Measurements from ENCODE around the gene DENND5A.
A peak's percentile ranks its signal among the peaks of the same experiment; 100 is the strongest.
"Not testable (repeated sequence)": the region's sequence is repeated elsewhere in the genome, so short reads cannot be mapped to it uniquely, and the experiment has no call there.

DENND5A gene

DNA sequence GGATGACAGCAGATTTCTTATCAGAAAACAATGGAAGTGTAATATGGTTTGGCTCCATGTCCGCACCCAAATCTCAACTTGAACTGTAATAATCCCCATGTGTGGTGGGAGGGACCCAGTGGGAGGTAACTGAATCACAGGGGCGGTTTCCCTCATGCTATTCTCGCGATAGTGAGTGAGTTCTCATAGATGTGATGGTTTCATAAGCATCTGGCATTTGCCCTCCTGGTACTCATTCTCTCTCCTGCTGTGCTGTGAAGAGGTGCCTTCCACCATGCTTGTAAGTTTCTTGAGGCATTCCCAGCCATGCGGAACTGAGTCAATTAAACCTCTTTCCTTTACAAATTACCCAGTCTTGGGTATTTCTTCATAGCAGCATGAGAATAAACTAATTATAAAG, 92.8 kb downstream of the DENND5A start:
- no peak for DNase-seq

DNA sequence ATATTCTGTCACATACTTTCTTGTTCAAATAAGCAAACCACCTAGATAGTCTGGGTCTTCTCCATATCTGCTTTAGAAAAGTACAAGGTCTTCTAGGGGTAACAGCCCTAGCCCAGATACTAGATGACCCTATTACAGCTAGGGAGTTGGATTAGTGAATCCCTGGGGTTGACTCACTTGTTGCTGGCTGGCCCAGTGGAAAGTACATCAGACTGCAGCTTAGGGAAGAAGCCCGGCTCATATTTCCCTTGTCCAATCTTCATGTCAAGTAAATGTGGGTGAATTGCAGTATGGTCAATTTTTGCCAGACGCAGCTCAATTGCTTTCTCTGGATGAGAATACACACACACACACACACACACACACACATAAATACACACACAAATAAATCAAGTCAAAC, 94.7 kb downstream of the DENND5A start:
- DNase-seq = no peak

DNA sequence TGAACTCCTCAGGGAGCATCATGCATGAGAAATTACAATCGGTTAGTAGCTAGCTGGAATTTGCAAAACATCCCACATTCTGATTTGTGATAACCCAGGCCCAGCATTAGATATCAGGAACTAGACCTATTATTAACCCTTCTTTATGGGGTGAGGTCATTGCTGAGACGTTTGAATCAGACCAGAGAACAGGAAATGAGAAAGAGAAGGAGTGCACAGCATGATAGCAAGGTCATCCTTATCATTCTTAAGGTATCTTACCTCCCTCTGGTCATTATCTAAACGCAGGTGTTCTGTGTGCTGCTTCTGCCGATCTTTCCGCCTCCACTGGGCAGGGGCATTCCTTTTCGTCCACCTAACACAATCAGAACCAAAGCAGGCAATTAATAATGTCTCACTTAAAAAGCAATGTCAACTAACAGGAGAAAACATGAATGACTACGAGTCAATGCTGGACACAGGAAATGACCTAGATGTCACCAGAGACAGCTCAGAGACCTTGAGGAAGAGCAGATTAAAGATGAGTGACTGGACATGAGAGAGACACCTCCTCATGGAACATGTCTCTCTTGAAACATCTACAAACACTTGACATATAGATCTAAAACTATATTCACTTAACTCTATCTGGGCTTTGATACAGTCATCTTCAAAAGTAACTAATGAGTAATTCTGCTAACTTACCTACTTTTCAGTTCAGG, 95.4 kb downstream of the DENND5A start:
- no peak for DNase-seq

DNA sequence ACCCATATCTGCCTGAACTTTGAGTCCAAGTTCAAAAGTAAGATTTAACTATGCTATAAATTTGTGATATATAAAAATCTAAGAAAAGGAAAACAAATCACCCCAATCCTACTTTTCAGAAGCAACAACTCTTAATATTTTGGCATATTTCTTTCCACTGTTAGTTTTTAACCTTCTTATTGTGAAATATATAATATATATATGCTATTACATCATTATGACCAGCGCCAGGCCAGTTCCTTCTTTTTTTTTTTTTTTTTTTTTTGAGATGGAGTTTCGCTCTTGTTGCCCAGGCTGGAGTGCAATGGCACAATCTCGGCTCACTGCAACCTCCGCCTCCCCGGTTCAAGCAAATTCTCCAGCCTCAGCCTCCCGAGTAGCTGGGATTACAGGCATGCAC, 103.2 kb downstream of the DENND5A start:
- DNase-seq = not testable (repeated sequence)

DNA sequence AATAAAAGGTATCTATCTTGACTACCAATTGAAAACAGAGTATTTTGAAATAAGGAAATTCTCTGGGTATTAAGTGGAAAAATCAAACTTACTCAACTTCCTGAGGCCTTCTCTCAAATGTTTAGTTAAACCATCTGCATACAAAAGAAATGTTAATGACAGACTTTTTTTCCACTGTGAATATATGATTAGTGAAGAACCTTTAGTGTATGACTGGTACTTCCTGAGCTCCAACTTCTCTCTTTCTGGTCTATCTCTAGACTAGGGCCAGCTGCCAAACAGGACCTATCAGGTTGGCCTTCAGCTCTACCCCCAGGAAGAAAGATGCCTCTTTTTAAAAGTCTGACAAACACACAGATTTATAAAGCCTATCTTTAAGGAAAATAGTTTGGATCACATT, 105.0 kb downstream of the DENND5A start:
- no peak for DNase-seq

DNA sequence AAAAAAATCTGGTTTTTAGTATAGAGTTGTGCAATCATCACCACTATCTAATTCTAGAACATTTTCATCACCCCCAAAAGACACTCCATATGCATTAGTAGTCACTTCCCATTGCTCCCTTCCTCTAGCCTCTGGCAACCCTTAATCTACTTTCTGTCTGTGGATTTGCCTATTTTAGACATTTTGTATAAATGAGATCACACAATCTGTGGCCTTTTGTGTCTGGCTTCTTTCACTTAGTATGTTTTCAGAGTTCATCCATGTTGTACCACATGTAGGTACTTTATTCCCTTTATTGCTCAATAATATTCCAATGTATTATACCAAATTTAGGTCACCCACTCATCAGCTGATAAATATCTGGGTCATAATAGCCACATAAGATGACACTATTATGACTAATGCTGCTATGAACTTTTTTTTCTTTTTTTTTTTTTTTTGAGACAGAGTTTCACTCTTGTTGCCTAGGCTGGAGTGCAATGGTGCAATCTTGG, 106.2 kb downstream of the DENND5A start:
- DNase-seq = no peak

DNA sequence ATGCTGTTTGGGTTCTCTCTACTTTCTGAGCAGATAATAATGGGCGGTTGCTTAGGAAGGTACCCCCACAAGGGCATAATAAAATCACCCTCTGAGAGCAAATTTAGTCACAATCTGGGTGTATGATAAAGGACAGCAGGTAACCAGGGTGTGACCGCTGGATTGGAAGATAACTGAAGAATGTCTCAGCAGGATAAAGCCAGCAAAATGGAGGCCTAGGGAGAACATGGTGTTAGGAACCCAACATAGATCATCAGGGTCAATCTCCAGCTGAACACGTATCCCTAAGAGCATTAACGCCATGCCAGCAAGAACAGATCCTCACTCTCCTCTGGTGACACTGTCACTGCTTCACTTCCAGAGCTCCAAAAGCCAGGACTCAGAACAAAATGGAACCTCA, 109.2 kb downstream of the DENND5A start:
- DNase-seq = no peak

DNA sequence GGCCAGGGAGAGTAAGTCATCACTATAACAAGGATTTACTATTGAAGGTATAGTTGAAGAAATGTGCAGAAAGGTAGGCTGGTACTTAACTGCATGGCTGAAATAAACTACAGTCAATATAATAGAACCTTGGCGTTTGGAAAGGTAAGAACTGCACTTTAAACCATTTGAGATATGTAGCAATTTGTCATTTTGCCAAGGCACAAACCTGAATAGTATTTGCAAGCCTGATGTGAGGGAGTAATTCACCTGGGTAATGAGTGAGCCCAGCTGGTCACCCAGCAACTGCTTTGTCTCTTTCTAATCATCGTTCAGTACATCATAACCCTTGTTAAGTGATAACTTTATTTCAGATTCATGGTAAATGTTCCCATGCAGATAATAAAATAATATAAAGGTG, 111.5 kb downstream of the DENND5A start:
- no peak for DNase-seq

DNA sequence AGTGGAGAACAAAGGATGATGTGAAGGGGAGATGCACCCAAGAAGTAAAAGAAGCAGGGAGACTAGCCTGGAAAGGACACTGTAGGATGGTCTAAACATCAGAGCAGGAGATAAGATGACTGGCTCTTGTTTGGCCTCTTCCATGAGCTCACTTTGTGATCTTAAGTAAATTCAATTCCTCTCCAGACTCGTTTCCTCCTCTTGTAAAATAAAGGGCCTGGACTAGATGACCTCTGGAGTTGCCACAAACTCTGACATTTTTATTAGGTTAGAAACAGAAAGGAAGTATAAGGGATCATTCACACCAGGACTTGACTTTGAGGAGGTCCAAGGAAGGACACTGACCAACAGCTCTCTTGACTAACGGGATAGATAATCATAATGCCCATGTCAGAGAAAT, 113.5 kb downstream of the DENND5A start:
- DNase-seq = no peak

DNA sequence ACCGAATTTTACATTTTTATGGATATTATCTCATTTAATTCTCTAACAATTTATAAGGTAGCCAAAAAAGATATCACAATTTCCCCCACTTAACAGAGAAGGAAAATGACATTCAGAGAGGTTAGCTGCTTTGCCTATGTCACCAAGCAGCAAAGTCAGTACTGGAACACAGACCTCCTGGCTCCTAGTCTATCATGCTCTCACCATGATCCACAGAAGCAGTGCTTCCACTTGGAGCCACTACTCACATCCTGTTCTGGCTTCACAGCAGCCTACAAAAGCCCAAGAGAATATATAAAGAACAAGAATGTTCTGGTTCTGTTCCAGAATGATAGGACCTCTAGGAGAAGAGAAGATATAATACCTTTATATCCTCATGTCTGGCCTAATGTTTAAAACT, 114.2 kb downstream of the DENND5A start:
- no peak for DNase-seq

DNA sequence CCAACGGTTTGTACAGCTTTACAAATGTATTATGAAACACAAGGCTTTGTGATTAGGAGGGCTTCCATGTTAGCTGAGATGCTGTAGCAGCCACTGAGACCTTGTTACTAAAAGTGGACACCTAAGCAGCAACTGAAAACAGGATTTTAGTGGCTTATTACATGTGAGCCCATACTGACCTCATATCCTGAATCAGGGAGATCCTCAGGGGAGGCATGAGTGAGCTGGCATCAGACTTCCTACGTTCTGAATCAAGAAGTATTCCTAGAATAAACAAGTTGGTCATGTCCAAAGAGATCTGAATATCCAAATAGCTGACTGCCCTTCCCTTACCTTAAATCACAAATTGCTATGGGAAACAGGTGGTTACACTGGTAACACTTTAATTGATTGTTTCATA, 114.6 kb downstream of the DENND5A start:
- DNase-seq = no peak

DNA sequence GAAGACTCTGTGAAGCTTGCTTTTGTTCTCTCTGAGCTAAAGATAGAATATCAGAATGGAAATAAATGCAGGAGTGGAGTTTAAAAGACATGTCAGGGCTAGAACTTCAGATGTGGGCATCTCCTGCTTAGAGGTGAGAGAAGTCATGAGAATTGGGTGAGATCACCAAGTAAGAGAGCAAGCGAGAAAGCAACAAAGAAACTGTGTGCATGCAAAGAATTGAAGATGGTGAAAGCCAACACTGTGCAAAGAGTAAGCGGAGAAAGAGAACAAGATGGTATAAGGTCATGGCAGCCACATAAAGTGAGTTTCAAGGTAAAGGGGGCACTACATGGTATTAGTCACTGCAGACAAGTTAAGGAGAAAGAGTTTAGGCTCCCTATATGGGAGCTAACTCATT, 116.4 kb downstream of the DENND5A start:
- no peak for DNase-seq

DNA sequence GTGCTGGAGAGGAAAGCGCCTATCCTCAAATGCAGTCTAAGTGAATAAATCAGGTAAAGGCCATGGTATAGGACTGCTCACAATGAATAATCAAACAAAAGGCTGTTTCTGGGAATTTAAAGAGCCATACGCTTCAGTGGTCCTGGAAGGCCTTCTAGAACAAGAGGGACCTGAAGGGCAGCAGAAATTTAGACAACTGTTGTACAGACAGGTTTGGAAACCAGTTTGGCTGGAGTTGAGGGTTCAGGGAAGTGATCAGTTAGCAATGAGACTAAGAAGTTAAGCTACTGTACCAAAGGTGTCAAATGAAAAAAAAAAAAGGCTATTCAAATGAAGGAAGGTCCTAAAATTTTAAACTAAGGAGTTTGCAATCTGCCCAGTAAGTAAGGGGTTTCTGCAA, 117.1 kb downstream of the DENND5A start:
- DNase-seq = no peak

DNA sequence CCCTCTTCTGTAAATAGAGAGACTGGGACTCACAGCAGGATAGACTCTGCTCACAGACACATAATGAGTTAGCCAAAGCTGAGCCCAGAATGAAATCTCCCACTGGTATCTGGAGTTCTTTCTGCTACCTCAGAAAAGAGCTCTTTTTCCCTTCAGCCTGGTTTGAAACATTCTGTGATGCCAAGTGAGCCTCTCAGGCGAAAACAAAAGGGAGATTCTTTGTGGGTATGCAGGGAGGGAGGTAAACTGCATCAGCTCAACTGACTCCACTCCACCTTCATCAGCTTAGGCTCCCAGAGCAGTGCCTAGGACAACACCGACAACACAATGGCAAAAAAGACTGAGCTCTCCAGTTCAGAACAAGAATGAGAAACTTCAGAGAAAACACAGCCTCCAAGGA, 118.7 kb downstream of the DENND5A start:
- DNase-seq = no peak

DNA sequence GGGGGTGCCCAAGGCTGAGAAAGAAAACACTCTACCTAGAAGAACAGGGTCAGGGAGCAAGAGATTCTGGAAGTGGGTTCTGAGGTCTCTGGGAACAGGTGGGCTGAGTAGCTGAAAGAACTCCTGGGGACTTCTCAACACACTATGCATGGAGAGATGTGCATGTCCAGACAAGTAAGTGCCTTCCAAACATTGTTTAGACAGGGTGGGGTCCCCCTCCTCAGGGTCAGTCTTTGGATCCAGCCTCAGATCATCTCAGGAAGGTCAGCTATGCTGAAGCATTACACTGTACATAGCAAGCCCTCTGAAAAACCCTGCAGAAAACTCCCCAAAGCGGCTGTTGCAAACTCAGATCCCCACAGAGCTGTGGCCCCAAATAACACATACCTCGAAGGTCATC, 119.9 kb downstream of the DENND5A start:
- DNase-seq = no peak

DNA sequence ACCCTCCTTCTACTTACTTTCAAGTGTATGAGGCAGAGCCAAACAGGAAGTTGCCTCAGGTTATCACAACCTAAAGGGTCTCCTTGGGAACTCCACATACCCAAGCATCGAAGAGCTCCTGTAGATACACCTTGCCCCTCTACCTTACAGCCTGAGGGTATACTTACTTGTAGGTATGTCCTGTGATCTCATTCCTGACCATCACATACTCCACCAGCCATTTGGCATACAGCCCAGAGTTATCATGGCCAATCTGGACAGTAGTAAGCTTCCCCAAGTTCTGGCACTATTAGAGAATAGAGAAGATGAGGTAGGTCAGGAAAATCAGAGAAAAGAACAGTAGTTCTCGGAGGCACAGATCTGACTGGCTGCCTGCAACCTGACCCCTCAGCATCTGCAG, 120.3 kb downstream of the DENND5A start:
- no peak for DNase-seq

DNA sequence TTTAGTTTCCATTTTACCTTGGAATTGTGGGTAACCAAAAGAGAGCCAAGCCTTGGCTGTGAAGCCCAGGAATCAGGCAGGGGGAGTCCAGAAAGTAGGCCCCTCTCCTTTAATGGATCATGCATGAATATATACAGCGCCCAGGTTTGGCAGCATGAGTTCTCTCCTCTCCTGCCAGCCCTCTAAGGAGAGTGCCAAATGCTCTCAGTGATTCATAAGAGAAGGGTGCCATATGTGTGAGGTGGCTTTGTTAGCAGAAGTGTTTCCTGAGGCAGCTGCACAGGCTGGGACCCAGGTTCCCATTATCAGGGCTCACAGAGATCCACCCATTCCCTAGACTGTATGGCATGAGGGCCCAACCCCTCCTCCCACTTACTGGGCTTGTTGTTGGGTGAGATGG, 121.4 kb downstream of the DENND5A start:
- no peak for DNase-seq

DNA sequence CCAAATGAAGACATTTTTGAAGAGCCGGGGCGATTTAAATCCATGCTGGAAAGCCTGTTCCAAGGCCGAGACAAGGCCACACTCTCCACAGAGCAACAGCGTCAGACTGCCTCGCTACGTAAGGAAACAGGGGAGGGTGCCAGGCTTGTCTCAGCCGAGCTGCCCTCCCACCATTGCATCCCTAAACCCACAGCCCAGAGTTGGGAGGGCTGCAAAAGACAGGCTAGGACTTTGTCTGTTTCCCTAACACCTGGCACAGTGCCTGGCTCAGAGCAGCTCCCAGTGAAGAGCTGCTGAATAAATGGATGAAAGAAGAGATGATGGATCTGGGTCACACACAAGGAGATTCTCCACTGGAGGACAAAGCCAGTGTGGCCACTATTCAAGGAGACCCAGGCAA, 122.4 kb downstream of the DENND5A start:
- no peak for DNase-seq

DNA sequence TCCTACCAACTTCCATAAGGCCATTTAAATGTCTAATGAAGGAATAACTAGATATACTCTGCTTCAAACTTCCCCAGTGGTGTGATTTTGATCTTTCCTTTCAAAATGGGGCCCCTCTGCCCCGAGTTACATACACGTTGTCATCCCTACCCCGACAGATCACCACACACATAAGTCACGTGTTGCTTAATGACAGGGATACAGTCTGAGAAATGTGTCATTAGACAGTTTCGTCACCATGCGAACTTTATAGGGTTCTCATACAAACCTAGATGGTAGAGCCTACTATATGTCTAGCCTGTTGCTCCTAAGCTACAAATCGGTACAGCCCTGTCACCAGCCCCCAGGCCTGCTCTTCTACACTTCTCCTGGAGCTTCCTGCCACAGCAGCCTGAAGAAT, 124.0 kb downstream of the DENND5A start:
- DNase-seq = no peak

DNA sequence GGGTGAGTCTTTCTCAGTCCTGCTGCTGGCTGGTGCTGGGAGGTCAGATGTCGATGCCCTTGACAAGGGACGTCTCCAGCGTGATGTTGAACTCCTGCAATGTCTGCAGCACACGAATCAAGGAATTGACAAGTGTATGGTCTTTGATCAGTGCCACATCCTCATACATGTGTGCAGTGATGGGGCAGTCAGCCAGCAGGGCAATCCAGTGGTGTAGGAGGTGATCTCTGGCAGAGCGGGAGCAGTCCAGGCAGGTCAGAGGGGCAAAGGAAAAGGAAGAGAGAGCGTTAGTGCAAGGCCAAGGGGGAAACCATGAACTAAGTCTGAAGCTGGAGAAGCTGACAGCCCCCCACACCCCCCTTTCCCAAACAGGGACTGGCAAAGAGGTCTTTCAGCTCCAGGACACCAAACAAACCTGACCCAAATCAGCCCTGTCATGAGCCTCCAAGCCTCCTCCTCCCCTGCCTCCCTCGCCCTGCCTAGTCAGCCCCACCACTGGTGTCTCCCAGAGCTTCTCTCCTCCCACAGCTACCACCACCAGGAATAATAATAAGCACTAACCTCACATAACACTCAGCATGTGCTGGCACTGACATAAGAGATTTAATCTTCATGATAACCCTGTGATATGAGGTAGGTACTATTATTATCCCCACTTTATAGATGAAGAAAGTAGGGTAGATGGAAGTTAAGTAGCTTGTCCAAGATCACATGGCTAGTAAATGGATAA, 125.4 kb downstream of the DENND5A start:
- no peak for DNase-seq

DNA sequence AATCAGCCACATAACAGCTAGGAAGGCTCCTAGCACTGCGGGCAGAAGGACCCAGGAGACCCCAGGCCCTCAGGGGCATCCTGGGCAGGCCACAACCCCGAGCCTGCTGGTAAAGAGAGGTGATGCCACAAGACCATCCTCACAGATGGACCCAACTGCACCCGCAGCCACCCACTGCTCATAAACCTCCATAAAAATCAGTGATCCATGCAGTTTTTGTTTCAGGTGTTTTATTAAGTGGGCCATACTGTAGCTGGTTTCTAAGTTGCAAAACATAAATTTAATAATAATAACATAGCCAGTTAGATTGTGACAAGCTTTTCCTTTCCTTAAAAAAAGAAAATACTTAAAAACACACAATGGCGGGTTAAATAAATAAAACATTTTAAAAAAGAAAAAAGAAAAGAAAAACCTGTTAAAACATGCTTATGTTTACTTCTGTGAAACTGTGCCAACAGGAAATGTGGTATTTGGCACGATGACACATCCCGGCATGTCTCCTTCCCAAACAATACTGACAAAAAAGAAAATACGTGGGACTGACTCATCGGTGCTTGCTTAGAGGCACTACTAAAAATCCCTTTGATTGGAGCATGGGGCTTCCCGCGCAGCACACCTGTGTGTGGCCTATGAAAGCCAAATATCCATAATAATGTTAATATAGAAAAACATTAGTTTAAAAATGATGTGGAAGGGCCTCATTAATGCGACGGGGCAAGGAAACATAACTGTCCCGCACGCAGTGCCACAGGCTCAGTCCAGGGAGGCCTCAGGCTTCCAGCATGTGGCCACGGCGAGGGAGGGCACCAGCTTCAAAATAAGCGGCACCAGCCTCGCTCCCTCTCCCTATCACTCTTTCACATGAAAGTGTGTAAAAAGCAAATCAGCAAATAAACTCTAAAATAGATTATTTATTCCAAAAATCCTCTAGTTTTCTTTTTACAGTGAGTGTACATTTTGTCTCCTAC, 126.3 kb downstream of the DENND5A start:
- no peak for DNase-seq

DNA sequence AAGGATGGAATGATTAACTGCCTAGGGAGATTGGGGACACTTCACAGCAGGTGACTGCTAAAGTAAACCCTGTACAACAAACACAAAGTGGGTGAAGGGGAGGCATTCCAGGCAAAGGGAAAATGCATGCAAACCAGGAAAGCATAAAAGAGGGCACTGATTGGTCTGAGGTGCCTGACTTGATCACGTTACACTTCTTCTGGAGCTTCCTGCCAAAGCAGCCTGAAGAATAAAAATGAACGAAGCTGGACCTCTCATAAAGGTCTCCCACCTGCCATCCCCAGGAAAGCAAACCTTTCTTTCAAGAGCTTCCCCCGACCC, 127.1 kb downstream of the DENND5A start:
- DNase-seq = no peak

DNA sequence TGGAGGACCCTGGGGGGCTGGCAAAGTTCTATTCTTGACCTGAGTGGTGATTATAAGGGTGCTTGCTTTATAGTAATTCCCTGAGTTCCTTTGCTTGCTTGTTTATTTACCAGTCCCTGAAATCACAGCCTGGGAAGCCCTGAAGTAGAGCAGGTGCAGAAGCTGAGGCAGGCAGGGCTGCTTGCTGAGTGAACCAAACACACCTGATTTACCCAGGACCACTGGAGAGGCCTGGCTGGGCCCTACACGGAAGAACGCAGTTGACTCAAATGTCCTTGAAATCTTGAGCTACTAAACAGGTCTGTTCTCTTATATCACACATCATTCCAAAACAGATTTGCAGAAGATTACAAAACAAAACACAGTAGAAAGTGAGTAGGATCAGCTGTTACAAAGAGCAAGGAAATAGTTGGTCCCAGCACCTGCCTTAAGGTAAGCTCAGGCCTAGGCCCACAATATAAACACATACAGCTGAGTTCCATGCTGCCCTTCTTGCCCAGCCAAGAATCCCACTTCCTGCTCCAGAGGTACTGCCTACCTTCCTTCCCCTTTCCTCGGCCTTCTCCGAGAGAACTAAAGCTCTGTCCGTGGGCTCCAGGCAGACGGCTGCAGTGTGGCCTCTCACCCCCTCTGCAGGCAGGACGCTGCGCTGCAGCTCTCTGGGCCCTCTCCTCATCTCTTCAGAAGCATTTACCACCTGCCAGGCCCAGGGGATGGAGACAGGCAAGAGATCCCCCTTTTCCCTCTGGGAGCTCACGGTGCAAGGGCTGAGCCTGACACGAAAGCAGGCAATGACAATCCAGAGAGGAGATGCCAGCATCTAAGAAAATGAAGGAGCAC, 127.6 kb downstream of the DENND5A start:
- peak; percentile 25 for DNase-seq

All from effector CD8-positive, alpha-beta T cell (primary cell).